ENCODE measurements around the gene POLRMT.

DNA sequence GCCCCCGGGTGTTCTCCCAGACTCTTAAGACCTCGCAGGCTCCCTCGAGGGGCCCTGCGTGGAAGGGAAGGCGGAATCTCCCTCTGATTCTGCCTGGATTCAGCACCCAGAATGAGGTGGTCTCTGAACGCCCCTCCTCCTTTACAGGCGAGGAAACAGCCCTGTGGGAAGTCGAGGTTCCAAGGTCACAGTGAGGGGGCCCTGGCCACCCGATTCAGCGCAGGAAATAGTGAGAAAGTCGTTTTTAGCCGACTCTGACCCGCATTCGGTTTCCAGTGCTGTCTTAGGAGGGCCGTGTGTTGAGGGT, 59.9 kb downstream of the POLRMT start:
- TF ChIP-seq, protein P1, sequence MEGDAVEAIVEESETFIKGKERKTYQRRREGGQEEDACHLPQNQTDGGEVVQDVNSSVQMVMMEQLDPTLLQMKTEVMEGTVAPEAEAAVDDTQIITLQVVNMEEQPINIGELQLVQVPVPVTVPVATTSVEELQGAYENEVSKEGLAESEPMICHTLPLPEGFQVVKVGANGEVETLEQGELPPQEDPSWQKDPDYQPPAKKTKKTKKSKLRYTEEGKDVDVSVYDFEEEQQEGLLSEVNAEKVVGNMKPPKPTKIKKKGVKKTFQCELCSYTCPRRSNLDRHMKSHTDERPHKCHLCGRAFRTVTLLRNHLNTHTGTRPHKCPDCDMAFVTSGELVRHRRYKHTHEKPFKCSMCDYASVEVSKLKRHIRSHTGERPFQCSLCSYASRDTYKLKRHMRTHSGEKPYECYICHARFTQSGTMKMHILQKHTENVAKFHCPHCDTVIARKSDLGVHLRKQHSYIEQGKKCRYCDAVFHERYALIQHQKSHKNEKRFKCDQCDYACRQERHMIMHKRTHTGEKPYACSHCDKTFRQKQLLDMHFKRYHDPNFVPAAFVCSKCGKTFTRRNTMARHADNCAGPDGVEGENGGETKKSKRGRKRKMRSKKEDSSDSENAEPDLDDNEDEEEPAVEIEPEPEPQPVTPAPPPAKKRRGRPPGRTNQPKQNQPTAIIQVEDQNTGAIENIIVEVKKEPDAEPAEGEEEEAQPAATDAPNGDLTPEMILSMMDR (IDR thresholded peaks at IDR 0.05; ENCODE audit: insufficient read depth, low read depth, low read length), result no peak
- TF ChIP-seq EZH2 (IDR thresholded peaks at IDR 0.05; ENCODE audit: insufficient read depth, low read length), result no peak

Data from astrocyte (in vitro differentiated cells and primary cell).